HG03520 (cell line): ENCODE data around the gene LAMB3.

Experiments
- ATAC-seq: cut with Tn5 transposase; IDR thresholded peaks from one replicate; pipeline ENCODE4 v1.9.1; 2021; ENCODE audit warnings: mild to moderate bottlenecking, moderate library complexity; ENCODE audit not compliant: unreplicated experiment

LAMB3 gene

GRCh38 chr1:209662879-209663327, 10.7 kb upstream of the LAMB3 start:
- no peak for ATAC-seq

- ATAC-seq: no peak
Observed at GRCh38 chr1:209661071-209661470, 8.8 kb upstream of the LAMB3 start.

GRCh38 chr1:209659909-209660308, 7.7 kb upstream of the LAMB3 start:
- ATAC-seq: peak; percentile 66

GRCh38 chr1:209657918-209658317, 5.7 kb upstream of the LAMB3 start:
- no peak for ATAC-seq

GRCh38 chr1:209657140-209657879, 5.1 kb upstream of the LAMB3 start:
- ATAC-seq: no peak

GRCh38 chr1:209655411-209656231, 3.4 kb upstream of the LAMB3 start:
- ATAC-seq: no peak

GRCh38 chr1:209653915-209654351, 1.7 kb upstream of the LAMB3 start:
- no peak for ATAC-seq

GRCh38 chr1:209652873-209653401, 712 bp upstream of the LAMB3 start:
- no peak for ATAC-seq

GRCh38 chr1:209651138-209651587, 1.1 kb downstream of the LAMB3 start:
- peak; percentile 74 for ATAC-seq

- no peak for ATAC-seq
Observed at GRCh38 chr1:209650454-209650853, 1.8 kb downstream of the LAMB3 start.

- no peak for ATAC-seq
Observed at GRCh38 chr1:209648931-209649776, 3.1 kb downstream of the LAMB3 start.

GRCh38 chr1:209648346-209648745, 3.9 kb downstream of the LAMB3 start:
- no peak for ATAC-seq

GRCh38 chr1:209647156-209647555, 5.1 kb downstream of the LAMB3 start:
- no peak for ATAC-seq

GRCh38 chr1:209646558-209646957, 5.7 kb downstream of the LAMB3 start:
- ATAC-seq: no peak

GRCh38 chr1:209645574-209646452, 6.4 kb downstream of the LAMB3 start:
- no peak for ATAC-seq

- ATAC-seq: no peak
Observed at GRCh38 chr1:209643285-209644020, 8.8 kb downstream of the LAMB3 start.

GRCh38 chr1:209642816-209643215, 9.4 kb downstream of the LAMB3 start:
- ATAC-seq: no peak

GRCh38 chr1:209641832-209642172, 10.4 kb downstream of the LAMB3 start:
- no peak for ATAC-seq

- no peak for ATAC-seq
Observed at GRCh38 chr1:209635850-209636249, 16.4 kb downstream of the LAMB3 start.
